ENCODE results near the gene PGLYRP1. TPM values are rescaled to one million over a fixed set of nuclear protein-coding genes. Genes with fewer than 3 reads are reported as not detected.

PGLYRP1 gene
- total and polyA plus RNA-seq, 2 of the 13 experiments (the other 11 are each of a cell fraction or from before 2014, with no cell fraction given), result not detected

GRCh38 chr19:46040952-46041500 is 18.2 kb upstream of the PGLYRP1 start, which contains the start of gene IGFL4 (continued):
- TF ChIP-seq TCF12 (IDR thresholded peaks at IDR 0.05) (no peak), TCF12 (CRISPR knock-in tag; IDR thresholded peaks at IDR 0.05) (no peak)

GRCh38 chr19:46040125-46040524 is 17.3 kb upstream of the PGLYRP1 start:
- intact Hi-C loops (cut with micrococcal nuclease; ENCODE audit: unreplicated experiment), result no loop called here
- Histone ChIP-seq H3K27me3 (ENCODE audit: control insufficient read depth in 1 of 2, insufficient read depth in 2 of 2, low read length in 2 of 2) (no peaks in the 10 kb centered on the region), H3K27ac (ENCODE audit: extremely low read length, insufficient read depth, low read length) (no peak overlapping the region), H3K4me2 (ENCODE audit: low read depth, low read length) (no peak overlapping the region), H3K9me3 (ENCODE audit: low read length) (no peaks in the 10 kb centered on the region), H3K4me3 (replicated peaks in 1 of 3; ENCODE audit: insufficient read depth in 1 of 3, low read depth in 2 of 3, low read length in 3 of 3) (no peak overlapping the region), H4K20me1 (ENCODE audit: insufficient read depth, low read length) (no peaks in the 10 kb centered on the region), H3K9ac (ENCODE audit: insufficient read depth, low read depth, low read length) (no peak overlapping the region), H3K79me2 (ENCODE audit: insufficient read depth, low read length) (no peaks in the 10 kb centered on the region), H3K36me3 (replicated peaks in 1 of 2; ENCODE audit: control insufficient read depth in 1 of 2, insufficient read depth in 2 of 2, low read length in 2 of 2) (no peaks in the 10 kb centered on the region), H3K4me1 (ENCODE audit: insufficient read depth, low read length) (peaks cover 19% of the 10 kb centered on the region), H2AFZ (ENCODE audit: low read length) (no peak overlapping the region)
- ChIA-PET CTCF (ENCODE audit: low intra/inter-chr PET ratio, low total read pairs) (no interaction called here), POLR2A (no interaction called here)
- no CpG with 5 or more reads among the region's 6 CpGs for WGBS (ENCODE audit: low lambda C conversion rate)
- TF ChIP-seq KDM5A (IDR thresholded peaks at IDR 0.05; ENCODE audit: borderline replicate concordance, low read length) (no peak), TBP (CRISPR knock-in tag; IDR thresholded peaks at IDR 0.05) (no peak), ZNF839 (CRISPR knock-in tag; IDR thresholded peaks at IDR 0.05; ENCODE audit: borderline replicate concordance) (no peak), TCF7L2 (IDR thresholded peaks at IDR 0.05; ENCODE audit: low read depth, low read length) (no peak), ZNF276 (CRISPR knock-in tag; IDR thresholded peaks at IDR 0.05; ENCODE audit: low read depth) (no peak)
- no peak for FAIRE-seq
- no TSS peak for BruUV-seq (replicated peaks)
- no peak for DNase-seq (ENCODE audit: low spot score)
- no peak for ATAC-seq
- in situ Hi-C loops (cut with HindIII; ENCODE audit: extremely low pct_ligation_motif_present, low pct_unique_long_range_greater_than_20kb), result no loop called here

Data from HepG2 (cell line).